Smooth muscle cell (in vitro differentiated cells): ENCODE data around the gene BRD7. TPM values are rescaled to one million over a fixed set of nuclear protein-coding genes. Genes with fewer than 3 reads are reported as not detected.

Experiments used
- DNase-seq: peaks from one replicate; lab custom pipeline; 2025; ENCODE audit not compliant: unreplicated experiment; lab: John Stamatoyannopoulos, UW
- H2AFZ ChIP-seq: fragments of 200-600 bp; sonication (generic); 2 replicates; pipeline ENCODE4 v1.6.0; 2016; ENCODE audit warnings: antibody characterized with exemption, low read depth, mild to moderate bottlenecking
- H3F3A ChIP-seq: fragments of 200-600 bp; sonication (generic); 2 replicates; pipeline ENCODE4 v1.6.0; 2017; ENCODE audit warnings: antibody characterized with exemption, low read depth
- H3K27ac ChIP-seq: fragments of 200-600 bp; sonication (generic); 2 replicates; pipeline ENCODE4 v1.5.1; 2016; ENCODE audit warnings: low read depth, mild to moderate bottlenecking
- H3K27me3 ChIP-seq: fragments of 200-600 bp; sonication (generic); 2 replicates; pipeline ENCODE4 v1.6.1; 2016; ENCODE audit warnings: low read depth, mild to moderate bottlenecking
- H3K36me3 ChIP-seq: fragments of 200-600 bp; sonication (generic); 2 replicates; pipeline ENCODE4 v1.5.1; 2016; ENCODE audit warnings: low read depth
- H3K4me1 ChIP-seq: fragments of 200-600 bp; sonication (generic); 2 replicates; pipeline ENCODE4 v1.5.1; 2016; ENCODE audit warnings: low read depth
- H3K4me2 ChIP-seq: fragments of 200-600 bp; sonication (generic); 2 replicates; pipeline ENCODE4 v1.6.0; 2016; ENCODE audit warnings: mild to moderate bottlenecking
- H3K4me3 ChIP-seq: fragments of 200-600 bp; sonication (generic); 2 replicates; pipeline ENCODE4 v1.5.1; 2016; ENCODE audit warnings: mild to moderate bottlenecking
- H3K79me2 ChIP-seq: fragments of 200-600 bp; sonication (generic); 2 replicates; pipeline ENCODE4 v1.6.0; 2016; ENCODE audit warnings: low read depth, mild to moderate bottlenecking
- H3K9ac ChIP-seq: fragments of 200-600 bp; sonication (generic); 2 replicates; pipeline ENCODE4 v1.6.0; 2016; ENCODE audit warnings: low read depth
- H3K9me3 ChIP-seq: fragments of 200-600 bp; sonication (generic); replicated peaks from 2 replicates; pipeline ENCODE4 v1.5.1; 2016; ENCODE audit warnings: low read depth
- H4K20me1 ChIP-seq: fragments of 200-600 bp; sonication (generic); 2 replicates; pipeline ENCODE4 v1.6.0; 2016; ENCODE audit warnings: low read depth
- WGBS: methylation state at CpG from one replicate; pipeline ENCODE4 v1.1.7; 2016; ENCODE audit warnings: low lambda C conversion rate; 5-methylcytosine and 5-hydroxymethylcytosine counted together
- polyA plus RNA-seq: library from polyadenylated mRNA; unstranded; fragments of >200 nt; fragmentation: Nextera tagmentation; extraction: Ambion mirVana; gene quantifications from 2 replicates; pipeline ENCODE4 v1.2.1, GENCODE V29; 2016
- total RNA-seq: library from RNA; depleted of rRNA; stranded (reverse); fragments of >200 nt; gene quantifications from 2 replicates; pipeline ENCODE4 v1.2.3, GENCODE V29; 2014
- TF ChIP-seq, protein P1 (sequence below): fragments of 200-600 bp; sonication (generic); IDR thresholded peaks from 2 replicates; pipeline ENCODE4 v1.5.1; 2017; ENCODE audit warnings: borderline replicate concordance, mild to moderate bottlenecking, antibody characterized with exemption; ENCODE audit not compliant: insufficient read depth, poor library complexity, severe bottlenecking

Gene BRD7
- total and polyA plus RNA-seq, 2 experiments from 2014 or later: 33.9 to 40.4 TPM

DNA sequence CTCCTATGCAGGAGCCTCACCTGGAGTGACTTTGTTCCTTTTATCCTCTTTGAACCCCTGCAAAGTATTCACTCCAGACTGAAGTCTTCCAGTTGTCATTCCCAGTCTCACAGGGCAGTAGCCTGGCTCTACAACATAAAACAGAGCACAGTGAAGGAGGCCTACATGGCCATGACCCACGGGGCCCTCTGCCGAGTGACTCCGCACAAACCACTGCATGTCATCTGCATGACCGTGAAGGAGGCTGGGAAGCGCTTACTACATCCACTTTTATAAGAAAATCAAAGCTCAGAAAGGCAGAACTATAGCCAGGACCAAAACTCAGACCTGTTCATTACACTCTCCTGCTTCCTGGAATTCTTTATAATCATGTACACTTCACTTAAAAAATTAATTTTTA, 42.5 kb downstream of the BRD7 start:
- Histone ChIP-seq H3K36me3 (no peaks in the 10 kb centered on the region), H3K4me1 (peaks cover 8% of the 10 kb centered on the region), H4K20me1 (peaks cover 9% of the 10 kb centered on the region), H3K4me2 (no peak overlapping the region), H3F3A (peaks cover under 1% of the 10 kb centered on the region), H3K27me3 (no peaks in the 10 kb centered on the region), H3K9ac (no peak overlapping the region), H3K27ac (no peak overlapping the region), H2AFZ (no peak overlapping the region), H3K79me2 (no peaks in the 10 kb centered on the region), H3K4me3 (no peak overlapping the region), H3K9me3 (no peaks in the 10 kb centered on the region)
- 70% methylated on average over 5 of the region's 5 CpGs for WGBS
- DNase-seq: no peak
- TF ChIP-seq, protein P1, sequence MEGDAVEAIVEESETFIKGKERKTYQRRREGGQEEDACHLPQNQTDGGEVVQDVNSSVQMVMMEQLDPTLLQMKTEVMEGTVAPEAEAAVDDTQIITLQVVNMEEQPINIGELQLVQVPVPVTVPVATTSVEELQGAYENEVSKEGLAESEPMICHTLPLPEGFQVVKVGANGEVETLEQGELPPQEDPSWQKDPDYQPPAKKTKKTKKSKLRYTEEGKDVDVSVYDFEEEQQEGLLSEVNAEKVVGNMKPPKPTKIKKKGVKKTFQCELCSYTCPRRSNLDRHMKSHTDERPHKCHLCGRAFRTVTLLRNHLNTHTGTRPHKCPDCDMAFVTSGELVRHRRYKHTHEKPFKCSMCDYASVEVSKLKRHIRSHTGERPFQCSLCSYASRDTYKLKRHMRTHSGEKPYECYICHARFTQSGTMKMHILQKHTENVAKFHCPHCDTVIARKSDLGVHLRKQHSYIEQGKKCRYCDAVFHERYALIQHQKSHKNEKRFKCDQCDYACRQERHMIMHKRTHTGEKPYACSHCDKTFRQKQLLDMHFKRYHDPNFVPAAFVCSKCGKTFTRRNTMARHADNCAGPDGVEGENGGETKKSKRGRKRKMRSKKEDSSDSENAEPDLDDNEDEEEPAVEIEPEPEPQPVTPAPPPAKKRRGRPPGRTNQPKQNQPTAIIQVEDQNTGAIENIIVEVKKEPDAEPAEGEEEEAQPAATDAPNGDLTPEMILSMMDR: no peak

DNA sequence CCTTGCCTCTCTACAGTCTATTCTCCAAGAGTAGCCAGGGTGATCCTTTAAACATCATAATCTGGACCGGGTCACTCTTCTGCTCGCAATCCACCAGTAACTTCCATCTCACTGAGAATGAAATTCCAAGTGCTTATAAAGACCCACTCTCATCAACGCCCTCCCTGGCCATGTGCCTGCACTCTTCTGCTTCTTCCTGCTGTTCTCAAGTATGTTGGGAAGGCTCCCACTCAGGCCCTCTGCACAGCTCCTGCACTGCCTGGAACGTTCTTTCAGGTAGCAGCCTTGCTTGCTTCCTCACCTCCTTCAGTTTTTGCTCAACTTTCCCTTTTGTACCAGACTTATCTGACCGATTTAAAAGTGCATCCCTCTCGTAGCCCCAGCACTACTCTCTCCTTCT, 44.4 kb downstream of the BRD7 start:
- no peaks in the 10 kb centered on the region for H3K9me3 ChIP-seq
- no peak overlapping the region for H3K4me2 ChIP-seq
- H2AFZ ChIP-seq: no peak overlapping the region
- H3K79me2 ChIP-seq: no peaks in the 10 kb centered on the region
- H3K36me3 ChIP-seq: no peaks in the 10 kb centered on the region
- no peaks in the 10 kb centered on the region for H3K4me1 ChIP-seq
- DNase-seq: no peak
- H3K4me3 ChIP-seq: no peak overlapping the region
- H3K27ac ChIP-seq: no peak overlapping the region
- 97% methylated on average over 6 of the region's 6 CpGs for WGBS
- TF ChIP-seq, protein P1: no peak
- no peaks in the 10 kb centered on the region for H3K27me3 ChIP-seq
- H3F3A ChIP-seq: peaks cover 14% of the 10 kb centered on the region
- no peaks in the 10 kb centered on the region for H4K20me1 ChIP-seq
- H3K9ac ChIP-seq: no peak overlapping the region

DNA sequence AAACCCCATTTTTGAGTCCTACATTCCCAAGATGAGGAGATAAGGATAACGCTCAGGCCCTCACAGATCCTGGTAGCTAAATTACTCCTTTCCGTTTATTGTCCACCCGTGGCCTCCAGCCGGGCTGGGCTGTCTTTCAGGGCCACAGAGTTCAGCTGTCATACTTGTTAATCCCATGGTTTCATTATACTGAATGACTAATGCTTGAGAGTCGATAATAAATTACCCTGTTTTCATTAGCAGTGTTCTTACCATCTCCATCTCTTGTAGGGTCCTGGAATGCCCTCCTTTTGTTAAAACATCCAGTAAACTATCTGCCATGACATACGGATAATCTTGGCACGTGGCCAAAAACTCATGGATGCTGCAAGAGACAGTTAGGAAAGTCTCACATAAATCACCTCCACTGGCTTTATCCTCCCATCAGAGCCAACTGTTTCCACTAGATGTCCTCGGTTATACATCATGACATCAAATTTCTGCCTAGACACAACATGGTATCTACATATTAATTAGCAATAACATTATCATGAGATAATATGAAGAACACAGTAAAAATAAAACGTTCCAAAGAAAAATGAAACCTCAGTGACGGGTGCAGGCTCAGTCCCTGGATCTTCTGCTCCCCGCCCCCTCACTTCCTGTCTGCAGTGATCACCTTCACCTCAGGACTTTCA, 45.3 kb downstream of the BRD7 start:
- Histone ChIP-seq H3K27me3 (no peaks in the 10 kb centered on the region), H3F3A (peaks cover 18% of the 10 kb centered on the region), H3K27ac (peak overlapping the region; percentile 17), H3K79me2 (no peaks in the 10 kb centered on the region), H2AFZ (no peak overlapping the region), H3K36me3 (peaks cover 2% of the 10 kb centered on the region), H3K9me3 (no peaks in the 10 kb centered on the region), H3K4me3 (no peak overlapping the region), H3K9ac (no peak overlapping the region), H3K4me1 (no peaks in the 10 kb centered on the region), H4K20me1 (no peaks in the 10 kb centered on the region), H3K4me2 (peak overlapping the region; percentile 47)
- TF ChIP-seq, protein P1: no peak
- 39% methylated on average over 11 of the region's 11 CpGs for WGBS
- no peak for DNase-seq

DNA sequence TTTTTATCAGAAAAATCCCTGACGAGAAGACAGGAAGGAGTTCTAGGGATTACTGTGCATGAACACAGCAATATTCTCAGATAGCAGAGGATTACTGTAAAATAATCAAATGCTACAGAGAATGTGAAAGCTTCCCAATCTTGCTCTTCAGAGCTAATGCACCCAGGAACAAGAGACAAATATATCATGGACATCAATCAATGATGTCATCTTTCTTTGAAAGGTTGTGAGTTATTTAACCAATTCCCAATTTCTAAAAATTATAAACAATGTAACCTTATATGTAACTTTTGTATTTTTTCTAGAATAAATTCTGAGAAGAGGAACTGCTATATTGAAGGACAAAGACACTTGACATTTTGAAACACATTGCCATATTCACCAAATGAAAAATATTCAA, 46.5 kb downstream of the BRD7 start:
- no peak overlapping the region for H3K4me3 ChIP-seq
- WGBS: 35% methylated on average over 1 of the region's 1 CpG
- no peak overlapping the region for H3K9ac ChIP-seq
- H3K27me3 ChIP-seq: no peaks in the 10 kb centered on the region
- no peaks in the 10 kb centered on the region for H3K79me2 ChIP-seq
- no peaks in the 10 kb centered on the region for H3K9me3 ChIP-seq
- peaks cover 10% of the 10 kb centered on the region for H3K36me3 ChIP-seq
- TF ChIP-seq, protein P1: no peak
- no peak overlapping the region for H3K27ac ChIP-seq
- no peaks in the 10 kb centered on the region for H3K4me1 ChIP-seq
- H2AFZ ChIP-seq: no peak overlapping the region
- no peak for DNase-seq
- no peaks in the 10 kb centered on the region for H4K20me1 ChIP-seq
- H3F3A ChIP-seq: peaks cover 27% of the 10 kb centered on the region
- no peak overlapping the region for H3K4me2 ChIP-seq
